GM18505 (cell line): ENCODE measurements around the gene CAMK2A.

Source experiments
- ATAC-seq: cut with Tn5 transposase; IDR thresholded peaks from one replicate; pipeline ENCODE4 v1.9.1; 2021; ENCODE audit not compliant: unreplicated experiment
- POLR2A ChIP-seq: IDR thresholded peaks from 4 replicates; pipeline ENCODE4 v1.6.1; 2011; ENCODE audit warnings: borderline replicate concordance; ENCODE audit not compliant: insufficient read depth, insufficient read length; ENCODE audit errors: extremely low read depth

CAMK2A gene

DNA sequence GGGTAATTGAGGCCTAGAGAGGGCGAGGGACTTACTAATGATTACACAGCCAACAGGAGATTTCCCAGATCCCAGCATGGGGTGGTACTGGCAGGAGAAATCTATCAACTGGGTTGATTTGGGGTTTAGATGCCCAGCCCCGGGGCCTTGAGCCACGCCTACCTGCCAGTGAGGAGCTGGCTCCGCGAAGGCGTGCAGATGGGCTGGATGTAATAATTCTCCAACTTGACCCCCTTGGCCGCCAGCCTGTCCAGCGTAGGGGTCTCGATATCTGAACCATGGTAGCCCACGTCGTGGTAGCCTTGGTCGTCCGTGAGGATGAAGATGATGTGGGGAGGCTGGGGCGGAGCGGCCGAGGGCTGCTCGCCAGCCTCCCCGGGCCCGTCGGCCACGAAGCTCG, 12.3 kb upstream of the CAMK2A start:
- ATAC-seq = no peak
- no peak for TF ChIP-seq POLR2A

DNA sequence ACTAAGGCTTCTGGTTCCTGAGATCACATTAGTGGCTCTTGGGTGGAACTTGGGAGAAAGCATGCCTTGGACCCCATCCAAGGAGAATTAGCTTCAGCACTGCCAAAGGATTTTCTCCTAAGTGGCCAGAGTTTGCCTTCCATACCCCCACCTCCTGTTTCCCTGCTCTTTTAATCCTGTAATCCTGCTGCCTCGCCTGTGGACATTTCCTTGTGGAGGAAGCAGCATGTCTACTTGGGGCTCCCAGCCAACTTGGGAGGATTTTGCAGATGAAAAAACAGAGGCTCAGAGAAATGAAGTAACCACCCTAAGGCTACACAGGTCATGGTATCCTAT, 11.6 kb upstream of the CAMK2A start:
- no peak for ATAC-seq
- no peak for TF ChIP-seq POLR2A

DNA sequence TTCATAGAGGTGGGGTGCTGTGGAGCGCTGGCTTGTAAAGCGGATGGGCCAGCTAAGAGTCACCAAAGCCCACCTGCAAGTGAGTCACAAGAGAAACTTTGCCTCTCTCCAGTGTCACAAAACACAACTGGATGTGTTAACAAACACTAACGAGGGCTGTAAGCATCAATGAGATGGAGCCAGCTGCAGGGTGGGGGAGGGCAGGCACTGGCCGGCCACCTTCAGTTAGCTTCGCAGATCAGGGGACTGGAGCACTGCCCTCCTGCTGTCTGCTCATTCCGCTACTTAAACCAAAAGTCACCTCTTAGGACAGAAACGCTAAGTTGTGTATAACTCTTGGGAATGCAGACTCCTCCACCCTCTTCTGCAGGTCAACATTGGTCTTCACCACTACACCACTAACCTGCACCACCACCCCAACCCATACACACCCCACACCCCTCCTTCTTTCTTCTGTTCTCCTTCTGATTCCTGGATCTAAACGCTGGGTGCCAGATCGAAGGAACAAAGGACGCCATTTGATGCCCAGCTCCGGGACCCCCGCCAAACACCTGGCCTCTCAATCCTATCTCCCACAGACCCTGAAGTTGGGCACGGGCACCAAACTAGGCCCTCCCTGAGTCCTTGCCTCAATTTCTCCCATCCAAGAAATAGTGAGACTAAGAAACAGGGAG, 11.1 kb upstream of the CAMK2A start:
- ATAC-seq = no peak
- TF ChIP-seq POLR2A = no peak

DNA sequence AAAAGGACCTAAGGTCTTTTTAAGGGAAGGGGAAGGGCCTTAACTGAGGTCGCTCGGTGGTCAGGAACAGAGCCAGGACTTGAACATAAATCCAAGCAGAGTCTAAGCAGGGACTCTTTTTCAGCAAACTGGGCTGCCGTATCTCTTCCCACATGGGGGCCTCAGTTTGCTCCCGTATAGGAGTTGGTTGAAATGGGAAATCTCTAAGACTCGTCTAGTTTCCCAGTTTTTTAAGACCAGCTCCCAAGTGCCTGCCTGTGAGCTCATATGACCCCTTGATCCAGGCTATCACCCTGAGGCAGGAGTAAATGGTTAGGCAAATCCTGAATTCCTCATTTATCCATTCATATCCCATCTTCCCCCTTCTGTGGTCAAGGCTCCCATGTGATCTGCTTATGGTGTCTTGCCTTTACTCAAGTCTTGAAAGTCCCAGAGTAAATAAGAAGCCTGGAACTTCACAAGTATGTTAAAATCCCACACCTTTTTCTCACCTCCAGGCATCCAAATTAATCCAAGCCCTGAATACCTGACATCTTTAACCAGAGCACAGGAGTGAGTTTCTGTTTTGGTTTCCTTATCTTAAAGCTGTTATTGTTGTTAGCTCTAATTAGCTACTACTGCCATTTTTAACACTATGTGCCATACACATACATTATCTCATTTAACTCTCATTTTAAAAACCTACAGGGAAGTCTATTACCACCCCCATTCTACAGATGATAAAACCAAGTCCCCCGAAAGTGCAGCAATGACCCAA, 10.2 kb upstream of the CAMK2A start:
- TF ChIP-seq POLR2A = no peak
- ATAC-seq = no peak

DNA sequence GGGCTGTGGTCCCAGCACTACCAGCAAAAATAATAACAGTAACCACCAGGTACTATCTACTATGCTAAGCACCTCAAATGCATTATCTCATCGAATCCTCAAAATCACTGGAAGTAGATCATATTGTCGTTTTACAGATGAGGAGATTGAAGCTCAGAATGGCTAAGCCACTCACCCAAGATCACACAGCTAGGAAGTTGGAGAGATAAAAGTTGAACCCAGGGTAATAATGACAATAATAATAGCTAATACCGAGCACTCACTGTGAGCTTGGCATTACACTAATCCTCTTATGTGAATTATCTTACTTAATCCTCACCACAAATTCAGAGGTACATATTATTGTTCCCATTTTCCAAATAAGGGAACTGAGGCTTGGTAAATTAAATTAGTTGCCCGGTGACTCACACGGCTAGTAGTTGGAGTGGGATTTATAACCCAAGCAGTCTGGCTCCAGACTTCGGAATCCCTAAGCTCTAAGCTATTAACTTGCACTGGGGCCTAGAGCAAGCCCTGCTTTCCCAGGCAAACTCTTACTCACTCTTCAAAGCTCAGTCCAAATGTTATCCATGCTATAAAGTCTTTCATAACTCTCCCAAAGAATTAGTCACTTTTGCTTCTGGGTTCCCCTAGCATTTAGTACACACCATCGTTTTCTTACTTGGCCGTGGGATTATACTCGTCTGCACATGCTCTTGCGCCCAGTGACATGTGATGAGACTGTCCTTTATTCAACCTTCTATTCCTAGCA, 9.3 kb upstream of the CAMK2A start:
- ATAC-seq = no peak
- TF ChIP-seq POLR2A = no peak

DNA sequence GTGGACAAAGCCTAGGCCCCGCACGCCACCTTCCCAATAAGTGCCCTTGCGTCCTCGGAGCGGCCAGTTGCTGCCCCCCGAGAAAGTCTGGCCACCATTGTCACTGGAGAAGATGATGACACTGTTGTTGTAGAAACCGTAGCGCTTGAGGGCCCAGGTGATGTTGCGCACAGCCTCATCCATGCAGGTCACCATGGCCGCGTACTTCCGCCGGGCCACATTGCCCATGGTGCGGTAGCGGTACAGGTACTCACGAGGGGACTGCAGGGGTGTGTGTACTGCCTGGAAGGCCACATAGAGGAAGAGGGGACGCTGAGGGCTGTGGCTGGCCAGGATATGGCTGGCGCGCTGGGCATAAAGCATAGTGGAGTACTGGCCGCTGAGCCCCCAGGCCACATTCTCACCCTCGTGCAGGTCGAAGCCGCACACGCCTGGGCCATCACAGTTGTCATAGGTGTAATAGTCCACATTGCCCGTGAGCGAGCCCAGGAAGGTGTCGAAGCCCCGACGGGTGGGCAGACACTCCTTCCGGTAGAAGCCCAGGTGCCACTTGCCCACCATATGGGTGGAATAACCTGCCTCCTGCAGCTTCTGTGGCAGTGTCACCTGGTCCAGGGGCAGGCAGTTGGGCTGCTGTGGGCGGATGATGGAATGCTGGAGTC, 8.5 kb upstream of the CAMK2A start:
- no peak for TF ChIP-seq POLR2A
- no peak for ATAC-seq

DNA sequence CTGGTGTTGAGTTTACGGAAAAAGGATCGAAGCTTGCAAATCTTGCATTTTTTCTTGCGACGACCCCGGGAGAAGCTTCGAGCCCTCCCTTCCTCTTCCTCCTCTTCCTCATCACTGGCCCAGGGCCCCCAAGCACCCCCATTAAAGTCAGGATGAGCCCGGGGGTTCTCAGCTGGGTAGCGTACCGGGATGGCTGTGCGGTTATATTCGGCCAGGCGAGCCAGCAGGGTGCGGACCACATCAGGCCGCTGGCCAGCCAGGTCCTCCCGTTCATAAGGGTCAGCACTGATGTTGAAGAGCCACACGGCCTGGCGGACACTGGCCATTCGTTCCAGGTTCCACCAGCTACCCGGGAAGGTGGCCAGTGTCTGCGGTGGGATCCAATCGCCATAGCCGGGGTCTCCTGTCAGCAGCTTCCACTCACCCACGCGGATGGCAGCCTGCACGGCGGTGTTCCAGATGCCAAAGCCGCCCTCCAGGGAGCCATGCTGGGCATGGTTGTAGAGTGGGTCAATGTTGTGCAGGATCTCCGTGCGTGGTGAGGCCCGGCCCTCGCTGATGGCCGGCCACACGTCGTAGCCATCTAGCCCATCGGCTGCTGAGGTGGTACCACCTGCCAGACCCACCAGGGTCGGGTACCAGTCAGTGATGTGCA, 7.8 kb upstream of the CAMK2A start:
- no peak for TF ChIP-seq POLR2A
- no peak for ATAC-seq

DNA sequence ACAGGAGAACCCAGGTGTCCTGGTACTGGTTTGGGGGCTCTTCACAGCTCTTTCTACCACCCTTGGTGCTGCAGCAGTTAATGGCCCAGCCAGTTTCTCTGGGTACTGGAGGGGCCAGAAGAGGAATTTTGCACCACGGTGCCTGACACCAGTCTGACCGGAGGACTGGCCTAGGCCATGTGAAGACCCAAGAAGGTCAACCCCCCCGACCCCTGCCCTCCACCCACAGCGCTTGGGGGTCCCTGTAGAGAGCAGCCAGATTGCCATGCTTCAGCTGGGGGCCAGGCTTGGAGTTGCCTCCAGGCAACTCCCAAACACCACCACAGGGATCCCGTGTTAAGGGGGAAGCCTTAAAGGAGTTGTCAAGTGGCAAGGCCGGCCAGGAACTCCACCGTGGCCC, 6.9 kb upstream of the CAMK2A start:
- no peak for ATAC-seq
- no peak for TF ChIP-seq POLR2A

DNA sequence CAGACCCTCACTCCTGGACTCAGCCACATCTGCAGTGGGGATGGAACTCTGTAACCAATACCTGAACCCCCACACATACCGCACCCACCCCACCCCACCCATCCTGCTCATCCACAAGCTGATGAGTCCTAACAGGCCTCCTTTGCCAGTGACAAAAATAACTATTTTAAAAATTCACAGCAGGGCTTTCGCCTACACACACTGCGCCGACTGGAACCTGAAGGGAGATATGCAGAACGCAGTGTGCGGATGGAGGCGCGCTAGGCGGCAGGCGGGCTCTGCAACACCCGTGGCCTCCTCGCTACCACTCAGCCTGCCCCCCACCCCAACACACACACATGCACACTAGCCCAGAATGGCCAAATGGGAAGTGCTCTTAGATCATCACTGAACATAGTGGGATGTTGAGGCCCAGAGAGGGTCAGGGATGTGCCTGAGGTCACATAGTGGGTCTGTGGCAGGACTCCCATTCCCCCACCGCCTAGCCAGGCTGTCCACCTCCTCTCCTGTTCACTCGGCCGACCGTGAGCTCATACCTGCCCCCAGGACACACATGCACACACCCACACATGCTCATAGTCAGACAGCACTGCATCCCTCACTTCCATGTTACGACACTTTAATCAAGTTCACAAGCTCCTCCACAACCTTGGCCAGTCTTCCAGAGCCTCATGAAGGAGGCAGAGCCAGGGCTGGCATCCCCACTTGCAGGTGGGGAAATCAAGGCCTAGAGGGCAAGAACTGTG, 6.3 kb upstream of the CAMK2A start:
- no peak for ATAC-seq
- no peak for TF ChIP-seq POLR2A

DNA sequence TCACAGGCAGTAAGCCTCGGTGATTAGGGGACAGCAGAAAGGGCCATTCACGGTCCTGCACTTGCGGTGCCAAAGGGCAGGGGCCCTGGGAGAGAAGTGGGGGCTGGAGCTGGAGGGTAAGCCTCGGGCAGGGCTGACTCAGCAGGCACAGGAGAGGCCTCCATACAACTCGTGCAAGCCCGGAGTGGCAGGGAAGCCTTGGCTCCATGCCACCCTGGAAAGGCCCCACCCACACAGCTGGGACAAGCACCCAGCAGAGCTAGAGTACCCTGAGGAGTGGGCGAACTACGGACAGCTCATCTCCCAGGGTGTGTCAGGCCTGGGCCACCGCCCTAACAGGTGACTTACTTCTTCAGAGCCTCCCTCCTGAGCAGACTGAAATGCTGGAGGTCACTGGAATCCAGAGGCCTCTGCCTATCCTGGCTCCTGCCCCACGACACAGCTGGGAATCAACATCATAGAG, 5.6 kb upstream of the CAMK2A start:
- no peak for TF ChIP-seq POLR2A
- ATAC-seq = no peak

DNA sequence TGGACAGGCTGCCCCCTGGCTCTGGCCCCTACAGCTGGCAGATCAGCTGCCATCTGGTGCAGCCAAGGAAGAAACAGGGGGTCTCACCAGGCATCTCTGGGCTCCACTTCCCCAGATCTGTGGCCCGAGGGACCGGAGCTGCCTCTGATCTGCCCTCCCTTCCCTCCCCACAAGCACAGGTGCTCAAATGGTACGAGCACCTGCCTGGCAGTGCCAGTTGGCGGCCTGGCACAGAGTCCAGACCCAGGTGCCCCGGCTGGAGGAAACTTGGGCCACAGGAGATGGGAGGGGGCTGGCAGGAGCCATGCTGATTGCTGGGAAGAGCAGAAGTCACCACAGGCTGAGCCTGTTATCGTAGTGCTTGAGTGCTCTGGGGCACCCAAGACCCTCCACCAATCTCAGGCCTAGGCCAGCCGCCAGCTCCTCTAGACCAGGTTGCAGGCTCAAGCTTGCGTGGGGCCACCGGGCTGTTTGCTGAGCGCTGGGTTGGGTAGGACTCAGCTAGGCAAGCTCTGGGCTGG, 5.0 kb upstream of the CAMK2A start:
- ATAC-seq = no peak
- no peak for TF ChIP-seq POLR2A
